Lower leg skin (tissue), 3 donors: ENCODE data around the gene ICE1.

Experiments used
- CTCF ChIP-seq, 3 donors: fragments of 450-650 bp; IDR thresholded peaks; one replicate each; pipeline ENCODE4 v1.5.1; 2016; ENCODE audit warnings: antibody characterized with exemption in 3 of 3, mild to moderate bottlenecking in 3 of 3, moderate library complexity in 2 of 3
- POLR2A ChIP-seq, 2 donors: fragments of 450-650 bp; IDR thresholded peaks; one replicate each; pipeline ENCODE4 v1.6.1; 2016 to 2017; ENCODE audit warnings: antibody characterized with exemption in 2 of 2, mild to moderate bottlenecking in 1 of 2, moderate library complexity in 1 of 2

DNA sequence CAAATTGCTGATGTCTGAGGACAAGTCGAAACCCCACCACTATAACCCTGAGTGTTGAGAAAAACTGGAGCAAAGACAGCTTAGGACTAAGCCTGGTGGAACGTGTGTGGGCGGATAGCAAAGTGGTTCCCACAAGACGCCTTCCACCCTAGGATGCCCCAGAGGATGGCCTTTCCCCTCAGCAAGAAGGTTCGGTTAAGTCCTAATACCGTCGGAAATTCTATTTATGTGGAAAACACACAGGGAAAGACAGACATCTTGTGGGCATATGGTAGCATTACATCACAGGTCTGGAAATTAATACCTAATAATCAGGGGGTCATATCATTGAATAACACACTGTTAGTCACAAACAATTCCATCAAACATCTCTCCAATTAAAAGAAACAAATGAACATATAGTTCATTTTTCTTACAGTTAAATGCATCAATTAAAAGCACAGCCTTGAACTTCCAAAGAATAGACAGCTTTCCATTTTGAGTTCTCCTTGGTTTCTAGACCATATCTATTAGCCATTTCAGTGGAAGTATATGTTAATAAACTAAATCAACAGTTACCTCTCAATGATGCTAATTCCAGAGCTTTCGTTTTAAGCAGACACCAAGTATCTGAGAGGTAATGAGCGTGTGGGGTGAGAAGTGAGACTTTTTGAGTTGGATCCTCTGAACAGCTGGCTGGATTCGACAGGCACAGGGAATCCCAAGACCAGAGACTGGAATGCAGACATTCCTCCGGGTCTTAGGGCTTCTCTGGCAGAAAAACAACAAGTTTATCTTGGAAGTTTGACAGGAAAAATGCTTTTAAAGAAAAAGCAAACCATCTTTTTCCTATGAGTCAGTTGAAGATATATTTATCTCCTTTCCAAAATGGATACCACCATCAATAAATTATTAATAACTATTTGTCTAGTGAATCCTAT lies 2.9 kb upstream of the ICE1 start:
- no peak for TF ChIP-seq POLR2A (IDR thresholded peaks at IDR 0.05)
- TF ChIP-seq CTCF (IDR thresholded peaks at IDR 0.05): peak in 1 of 3 donors; percentile 12
